Esophagus squamous epithelium (tissue), 5 donors: ENCODE data around the gene FMNL3. TPM values are rescaled to one million over a fixed set of nuclear protein-coding genes. Genes with fewer than 3 reads are reported as not detected.

Experiments
- DNase-seq: peaks from one replicate; lab custom pipeline; 2025; lab: John Stamatoyannopoulos, UW
- H3K27ac ChIP-seq, 4 donors: fragments of 200-600 bp; sonication (generic); one replicate each; pipeline ENCODE4 v1.5.1; 2016 to 2019; ENCODE audit warnings: mild to moderate bottlenecking in 1 of 4
- H3K27me3 ChIP-seq, 4 donors: fragments of 200-600 bp; sonication (generic); 1 replicate in 3 of 4; 2 replicates in 1 of 4; pipeline versions ENCODE4 v1.5.1 to v1.6.0; 2017 to 2021; ENCODE audit warnings: antibody characterized with exemption in 1 of 4
- H3K36me3 ChIP-seq, 3 donors: fragments of 200-600 bp; sonication (generic); one replicate each; pipeline ENCODE4 v1.5.1; 2016 to 2019
- H3K4me1 ChIP-seq, 3 donors: fragments of 200-600 bp; sonication (generic); one replicate each; pipeline ENCODE4 v1.5.1; 2017 to 2019
- H3K4me3 ChIP-seq, 4 donors: fragments of 200-600 bp; sonication (generic); 1 replicate in 3 of 4; 2 replicates in 1 of 4; pipeline ENCODE4 v1.5.1; 2016 to 2019; ENCODE audit warnings: mild to moderate bottlenecking in 2 of 4, moderate library complexity in 1 of 4
- H3K9me3 ChIP-seq, 3 donors: fragments of 200-600 bp; sonication (generic); one replicate each; pipeline ENCODE4 v1.5.1; 2016 to 2019
- CTCF ChIP-seq, 6 experiments: fragments of 450-650 bp in 4 of 6; fragments of 200-600 bp in 2 of 6; sonication (generic) in 2 of 6; IDR thresholded peaks; one replicate each; pipeline ENCODE4 v1.5.1; 2016 to 2019; ENCODE audit warnings: antibody characterized with exemption in 6 of 6, mild to moderate bottlenecking in 4 of 6, moderate library complexity in 4 of 6
- POLR2A ChIP-seq, 4 donors: fragments of 450-650 bp; IDR thresholded peaks; one replicate each; pipeline ENCODE4 v1.6.1; 2017; ENCODE audit warnings: antibody characterized with exemption in 4 of 4, mild to moderate bottlenecking in 4 of 4, moderate library complexity in 3 of 4
- WGBS, 2 donors: methylation state at CpG; one replicate each; pipeline ENCODE4 v1.1.5; 2018; 5-methylcytosine and 5-hydroxymethylcytosine counted together
- intact Hi-C: fragments of 100-400 bp; cut with DNase I; formaldehyde crosslinking; loops from one replicate; pipeline ENCODE4 v1.15.0; 2022
- total RNA-seq, 4 donors: library from RNA; depleted of rRNA; stranded (reverse); fragments of >200 nt; gene quantifications; one replicate each; pipeline ENCODE4 v1.1.0, GENCODE V29; 2016
- donor health status: DM: yes; HTN: yes; CAD: no.

FMNL3 gene
- total RNA-seq, 4 donors from 2014 or later: 5.2 to 7.6 (median 5.8) TPM

GRCh38 chr12:49636979-49637755, 70.0 kb downstream of the FMNL3 start:
- Histone ChIP-seq H3K4me3 (no peak overlapping the region), H3K4me1 (peaks cover 0 to 24% (median 18%) of the 10 kb centered on the region in 3 donors), H3K9me3 (no peaks in the 10 kb centered on the region), H3K27me3 (no peaks in the 10 kb centered on the region), H3K27ac (peak overlapping the region in 3 of 4 donors; percentile 6 to 21 (median 19)), H3K36me3 (peaks cover 0 to 81% (median 6%) of the 10 kb centered on the region in 3 donors)
- WGBS, 2 donors: 27 to 50% methylated on average over 3 to 4 of the region's 9 CpGs
- peak in 5 of 6 experiments; percentile 50 to 75 (median 64) for TF ChIP-seq CTCF (IDR thresholded peaks at IDR 0.05)
- no peak for TF ChIP-seq POLR2A (IDR thresholded peaks at IDR 0.05)
- intact Hi-C loops: no loop called here
- no peak for DNase-seq

GRCh38 chr12:49636574-49636973, 70.6 kb downstream of the FMNL3 start:
- H3K9me3 ChIP-seq: no peaks in the 10 kb centered on the region
- WGBS, 2 donors: 65 to 83% methylated on average over 11 to 12 of the region's 13 CpGs
- peaks cover 0 to 81% (median 6%) of the 10 kb centered on the region in 3 donors for H3K36me3 ChIP-seq
- H3K4me3 ChIP-seq: no peak overlapping the region
- no peak overlapping the region for H3K27ac ChIP-seq
- H3K27me3 ChIP-seq: no peaks in the 10 kb centered on the region
- intact Hi-C loops: no loop called here
- peaks cover 0 to 18% (median 12%) of the 10 kb centered on the region in 3 donors for H3K4me1 ChIP-seq
- TF ChIP-seq CTCF (IDR thresholded peaks at IDR 0.05) (no peak), POLR2A (IDR thresholded peaks at IDR 0.05) (no peak)
- DNase-seq: no peak

GRCh38 chr12:49635656-49636055, 71.5 kb downstream of the FMNL3 start:
- peaks cover 0 to 81% (median 6%) of the 10 kb centered on the region in 3 donors for H3K36me3 ChIP-seq
- intact Hi-C loops: no loop called here
- H3K9me3 ChIP-seq: no peaks in the 10 kb centered on the region
- H3K27me3 ChIP-seq: no peaks in the 10 kb centered on the region
- 60 to 82% methylated on average over 1 to 4 of the region's 4 CpGs for WGBS, 2 donors
- H3K27ac ChIP-seq: no peak overlapping the region
- no peak for DNase-seq
- peaks cover 0 to 16% (median 12%) of the 10 kb centered on the region in 3 donors for H3K4me1 ChIP-seq
- H3K4me3 ChIP-seq: no peak overlapping the region
- no peak for TF ChIP-seq POLR2A (IDR thresholded peaks at IDR 0.05)
- no peak for TF ChIP-seq CTCF (IDR thresholded peaks at IDR 0.05)

GRCh38 chr12:49635036-49635435, 72.2 kb downstream of the FMNL3 start:
- Histone ChIP-seq H3K27ac (no peak overlapping the region), H3K4me1 (peaks cover 0 to 16% (median 12%) of the 10 kb centered on the region in 3 donors), H3K9me3 (no peaks in the 10 kb centered on the region), H3K36me3 (peaks cover 0 to 78% (median 6%) of the 10 kb centered on the region in 3 donors), H3K4me3 (no peak overlapping the region), H3K27me3 (no peaks in the 10 kb centered on the region)
- TF ChIP-seq POLR2A (IDR thresholded peaks at IDR 0.05): no peak
- no peak for TF ChIP-seq CTCF (IDR thresholded peaks at IDR 0.05)
- WGBS, 2 donors: 84 to 100% methylated on average over 2 to 3 of the region's 9 CpGs
- intact Hi-C loops: no loop called here
- no peak for DNase-seq

GRCh38 chr12:49633703-49634345, 73.4 kb downstream of the FMNL3 start:
- WGBS, 2 donors: 89 to 100% methylated on average over 1 of the region's 2 CpGs
- intact Hi-C loops: no loop called here
- DNase-seq: no peak

More at GRCh38 chr12:49633703-49634345, 73.4 kb downstream of the FMNL3 start:
- Histone ChIP-seq H3K36me3 (peaks cover 0 to 68% (median 6%) of the 10 kb centered on the region in 3 donors), H3K27ac (no peak overlapping the region), H3K4me1 (peaks cover 0 to 16% (median 12%) of the 10 kb centered on the region in 3 donors), H3K9me3 (no peaks in the 10 kb centered on the region), H3K4me3 (no peak overlapping the region), H3K27me3 (no peaks in the 10 kb centered on the region)
- TF ChIP-seq CTCF (IDR thresholded peaks at IDR 0.05) (no peak), POLR2A (IDR thresholded peaks at IDR 0.05) (no peak)
